Stimulated activated CD8-positive, alpha-beta memory T cell treated with anti-CD3 and anti-CD28 coated beads, Interleukin-12 subunit alpha, Interleukin-12 subunit beta, amount 100 ng/mL, for 1 hour (primary cell): ENCODE results near the gene ABTB2.

Experiments
- DNase-seq: peaks from one replicate; pipeline ENCODE4 v3.0.0-alpha.2; 2020; ENCODE audit warnings: low read depth

The ABTB2 gene

DNA sequence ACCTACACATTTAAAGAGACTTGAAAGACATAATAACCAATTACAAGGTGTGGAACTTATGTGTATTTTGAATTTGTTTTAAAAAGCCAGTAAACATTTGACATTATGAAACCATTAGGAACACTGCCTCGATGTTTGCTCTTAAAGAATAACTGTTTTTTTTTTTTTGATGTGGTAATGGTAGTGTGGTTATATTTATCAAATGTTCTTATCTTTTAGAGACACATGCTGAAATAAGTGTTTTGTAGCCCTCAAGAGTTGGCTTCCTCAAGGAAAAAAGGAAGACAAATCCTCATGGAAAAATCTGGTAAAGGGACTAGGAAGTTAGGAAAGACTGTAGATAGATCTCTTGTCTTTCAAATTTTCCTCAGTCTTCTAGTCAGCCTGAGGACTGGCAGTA is 2.2 kb upstream of the ABTB2 start:
- DNase-seq: no peak

DNA sequence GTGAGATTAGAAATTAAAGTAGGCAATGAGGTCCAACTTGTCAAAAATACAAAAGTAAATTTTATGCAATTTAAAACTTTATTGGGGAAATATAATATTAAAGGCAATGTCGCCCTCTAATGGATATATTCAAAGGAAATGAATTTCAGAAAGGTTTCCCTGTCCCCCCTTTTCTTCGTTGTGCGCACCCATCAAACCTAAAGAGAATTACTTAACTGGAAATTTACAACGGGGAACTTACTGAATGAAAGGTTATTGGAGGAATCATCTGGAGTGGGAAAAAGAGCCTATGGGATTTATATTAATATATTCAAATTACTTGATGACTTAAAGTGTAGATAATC is 1.7 kb upstream of the ABTB2 start:
- no peak for DNase-seq

DNA sequence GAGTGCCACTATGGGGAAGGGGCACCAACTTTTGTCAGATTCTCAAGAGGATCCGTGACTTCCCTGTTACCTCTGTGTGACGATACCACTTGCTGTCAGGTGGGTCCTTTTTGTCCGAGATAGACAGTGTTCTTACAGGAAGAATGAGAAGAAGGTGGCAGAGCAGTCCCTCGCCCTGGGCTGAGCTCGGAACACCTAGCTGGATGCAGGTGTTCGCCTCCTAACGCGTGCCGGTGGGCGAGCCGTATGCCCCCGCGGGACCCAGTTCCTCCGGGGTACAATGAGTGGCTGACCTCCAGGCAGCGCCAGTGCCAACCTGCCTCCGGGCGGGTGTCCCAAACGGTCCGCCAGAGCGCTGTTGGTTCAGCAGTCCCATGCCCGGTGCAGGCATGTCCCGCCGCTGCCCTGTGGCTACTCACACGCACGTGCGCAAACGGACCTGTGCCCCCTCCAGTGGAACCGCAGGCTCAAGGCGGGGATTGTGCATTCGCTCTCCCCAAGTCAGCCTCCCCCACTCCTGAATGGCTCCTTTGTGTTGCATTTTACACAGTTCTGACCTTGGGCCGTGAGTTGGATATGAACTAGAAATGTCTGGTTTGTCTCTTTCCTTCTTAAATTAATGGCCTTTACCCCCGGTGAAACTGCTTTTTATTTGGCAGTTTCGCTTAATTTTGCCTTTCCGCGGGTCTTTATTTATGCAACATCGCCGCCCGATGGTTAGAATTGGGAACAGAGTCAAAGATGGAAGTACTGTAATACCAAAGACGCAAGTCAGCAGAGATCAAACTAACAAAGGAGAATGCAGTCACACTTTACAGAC is 1.1 kb upstream of the ABTB2 start:
- peak; percentile 64 for DNase-seq

GRCh38 chr11:34358258-34358727 is 483 bp upstream of the ABTB2 start:
- no peak for DNase-seq

DNA sequence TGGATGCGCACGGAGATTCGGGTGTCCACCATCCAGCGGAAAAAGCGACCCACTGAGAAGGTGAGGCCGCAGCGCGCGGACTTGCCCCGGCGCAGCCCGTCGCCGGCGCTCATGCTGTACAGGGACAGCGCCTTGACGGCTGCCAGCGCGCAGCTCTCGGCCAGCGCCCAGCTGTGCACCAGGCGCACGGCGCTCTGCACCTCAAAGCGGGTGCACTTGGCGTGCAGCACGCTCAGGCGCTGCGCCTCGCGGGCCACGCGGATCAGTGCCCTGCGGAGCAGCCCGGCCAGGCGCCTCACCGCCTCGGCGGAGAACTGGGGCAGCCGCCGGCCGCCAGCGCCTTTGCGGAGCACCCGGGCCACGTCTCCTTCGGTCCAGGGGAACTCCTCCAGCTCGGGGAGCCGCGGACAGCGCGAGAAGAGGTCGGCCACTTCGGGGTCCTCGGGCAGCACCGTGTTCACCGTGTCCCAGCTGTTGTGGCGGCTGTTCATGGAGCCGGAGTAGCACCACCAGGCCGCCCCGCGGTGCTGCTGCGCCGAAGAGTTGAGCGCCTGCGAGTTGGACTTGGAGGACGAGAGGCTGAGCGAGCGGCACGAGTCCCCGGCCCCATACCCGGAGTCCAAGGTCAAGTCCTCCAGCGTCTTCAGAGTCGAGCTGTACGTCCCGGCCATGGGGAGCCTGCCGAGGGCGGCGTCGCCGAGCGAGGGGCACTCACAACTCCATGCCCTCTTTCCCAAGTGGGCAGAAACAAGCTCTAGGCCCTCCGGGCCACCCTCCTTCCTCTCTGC is 703 bp downstream of the ABTB2 start:
- DNase-seq: peak; percentile 19

GRCh38 chr11:34356576-34356912 is 1.3 kb downstream of the ABTB2 start:
- no peak for DNase-seq

GRCh38 chr11:34356130-34356529 is 1.7 kb downstream of the ABTB2 start:
- no peak for DNase-seq

DNA sequence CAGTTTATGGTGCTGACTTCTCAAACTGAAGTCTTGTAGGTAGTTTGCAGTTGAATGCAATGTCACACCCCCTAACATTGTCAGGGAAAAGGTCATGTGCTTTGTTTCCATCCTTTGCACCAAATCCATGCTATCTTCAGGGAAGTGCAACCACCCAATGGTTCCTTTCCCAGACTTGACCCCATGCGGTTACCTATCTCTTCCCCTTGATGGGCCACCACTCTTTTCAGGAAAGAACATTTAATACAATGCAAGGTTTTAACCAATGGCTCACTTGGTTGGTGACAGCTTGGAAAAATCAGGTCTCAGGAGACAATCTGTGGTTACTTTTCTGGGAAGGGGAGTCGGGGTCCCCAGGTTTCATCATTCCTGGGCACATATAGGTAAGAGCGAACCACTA is 2.1 kb downstream of the ABTB2 start:
- no peak for DNase-seq

- DNase-seq: no peak
Observed at GRCh38 chr11:34354782-34355181, 3.0 kb downstream of the ABTB2 start.

DNA sequence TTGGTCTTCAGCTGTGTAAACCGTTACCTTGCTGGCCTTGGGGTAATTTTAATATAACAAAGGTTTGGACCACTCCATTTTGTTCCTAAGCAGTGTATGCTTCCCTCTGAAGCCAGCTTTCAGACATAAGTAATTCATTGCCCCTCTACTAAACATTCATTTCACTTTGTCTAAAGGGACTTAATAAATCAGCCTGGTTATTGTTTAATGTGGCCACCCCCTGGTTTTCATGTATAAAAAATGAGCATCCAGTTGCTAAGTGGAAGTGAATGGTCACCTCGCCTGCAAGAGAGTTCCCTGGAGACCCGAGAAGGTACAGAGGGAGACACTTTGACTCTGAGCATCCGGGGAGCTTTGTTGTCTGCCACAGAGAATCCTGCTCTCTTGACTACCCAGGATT is 3.9 kb downstream of the ABTB2 start:
- no peak for DNase-seq

- no peak for DNase-seq
Observed at GRCh38 chr11:34351687-34352469, 5.9 kb downstream of the ABTB2 start.

- no peak for DNase-seq
Observed at GRCh38 chr11:34351051-34351450, 6.8 kb downstream of the ABTB2 start.

DNA sequence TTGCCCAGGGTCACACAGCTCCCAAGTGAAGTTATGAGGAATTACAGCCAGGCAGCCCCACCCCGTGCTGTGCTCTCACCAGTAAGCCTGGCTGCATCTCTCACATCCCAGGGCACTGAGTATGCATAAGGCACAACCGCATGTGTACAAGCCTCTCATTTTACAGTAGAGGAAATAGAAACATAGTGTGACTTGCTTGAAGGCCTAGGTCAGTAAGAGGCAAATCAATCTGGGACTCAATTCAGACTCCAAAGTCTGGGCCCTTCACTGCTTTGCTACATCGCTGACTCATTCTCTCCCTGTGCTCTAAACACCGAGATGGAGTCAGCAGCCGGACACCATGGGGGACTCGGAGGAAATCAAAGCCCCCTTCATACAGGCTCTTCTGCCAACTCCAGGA is 7.9 kb downstream of the ABTB2 start:
- no peak for DNase-seq

DNA sequence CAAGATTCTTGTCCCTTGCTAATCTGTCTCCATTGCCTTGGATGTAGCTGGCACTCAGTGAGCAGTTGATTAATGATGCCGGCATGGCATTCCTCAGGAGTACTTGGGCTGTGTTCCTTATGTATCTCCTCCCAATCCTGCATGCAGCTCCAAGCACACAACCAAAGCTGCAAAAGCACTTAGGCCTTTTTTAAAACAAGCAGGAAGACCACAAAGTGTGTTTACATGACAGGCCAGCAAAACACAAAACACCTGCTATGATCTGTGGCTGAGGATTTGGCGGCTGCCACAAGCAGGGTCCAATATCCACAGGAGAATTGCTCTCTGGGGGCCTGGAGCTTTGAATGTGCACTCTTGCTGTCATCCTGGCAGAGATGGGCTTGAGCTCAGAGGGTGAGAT is 8.9 kb downstream of the ABTB2 start:
- no peak for DNase-seq

- DNase-seq: no peak
Observed at GRCh38 chr11:34348096-34348495, 9.7 kb downstream of the ABTB2 start.

GRCh38 chr11:34346551-34346950 is 11.3 kb downstream of the ABTB2 start:
- DNase-seq: no peak

DNA sequence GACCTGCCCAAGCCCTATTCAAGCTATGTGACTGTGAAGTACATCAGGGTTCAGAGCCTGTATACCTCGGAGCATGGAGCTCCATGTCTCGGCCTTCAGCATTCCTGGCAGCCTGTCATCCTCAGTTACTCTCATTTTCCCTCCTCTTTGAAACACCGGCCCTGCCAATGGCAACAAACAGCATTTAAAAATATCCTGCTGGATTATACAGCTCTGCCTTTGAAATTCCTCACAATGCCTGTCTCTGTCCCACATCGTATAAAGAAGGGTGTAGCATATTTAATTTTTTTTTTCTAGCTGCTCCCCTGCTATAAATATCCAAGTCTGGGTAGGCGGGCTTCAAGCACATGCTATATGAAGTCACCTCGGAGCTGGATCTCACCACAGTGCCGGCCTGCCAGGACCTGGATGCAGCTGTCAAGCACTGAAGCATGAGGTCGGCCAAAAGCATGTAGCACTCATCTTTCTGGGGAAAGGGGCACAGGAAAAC is 11.8 kb downstream of the ABTB2 start:
- no peak for DNase-seq

DNA sequence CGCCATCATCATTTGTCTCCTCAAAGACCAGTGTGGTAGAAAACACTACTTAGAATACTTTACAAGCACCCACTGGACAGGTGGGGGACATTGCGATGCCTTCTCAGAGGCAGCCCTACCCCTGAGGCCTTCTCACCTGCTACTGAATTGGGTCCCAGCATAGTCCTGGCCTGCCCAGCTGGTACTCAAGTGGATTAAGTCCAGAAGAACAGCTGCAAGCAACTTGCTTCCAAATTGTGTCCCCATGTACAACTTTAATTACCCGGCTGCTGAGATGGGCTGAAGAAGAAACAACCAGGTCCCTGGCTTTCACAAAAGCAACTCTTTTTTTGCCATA is 12.3 kb downstream of the ABTB2 start:
- DNase-seq: no peak

- DNase-seq: no peak
Observed at GRCh38 chr11:34344768-34345539, 12.9 kb downstream of the ABTB2 start.

DNA sequence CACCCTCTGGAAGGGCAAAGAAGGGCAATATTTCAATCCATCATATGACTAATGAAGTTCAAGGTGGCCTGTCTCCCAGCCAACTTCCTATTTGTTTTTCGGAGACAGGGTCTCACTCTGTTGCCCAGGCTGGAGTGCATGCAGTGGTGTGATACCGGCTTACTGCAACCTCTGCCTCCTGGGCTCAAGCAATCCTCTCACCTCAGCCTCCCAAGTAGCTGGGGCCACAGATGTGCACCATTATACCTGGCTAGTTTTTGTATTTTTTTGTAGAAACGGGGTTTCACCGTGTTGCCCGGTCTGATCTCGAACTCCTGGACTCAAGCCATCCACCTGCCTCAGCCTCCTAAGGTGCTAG is 13.4 kb downstream of the ABTB2 start:
- no peak for DNase-seq

GRCh38 chr11:34343686-34344085 is 14.1 kb downstream of the ABTB2 start:
- DNase-seq: no peak

- DNase-seq: no peak
Observed at GRCh38 chr11:34343153-34343552, 14.7 kb downstream of the ABTB2 start.
